Astrocyte (in vitro differentiated cells and primary cell): ENCODE results near the gene BTRC. TPM values are rescaled to one million over a fixed set of nuclear protein-coding genes. Genes with fewer than 3 reads are reported as not detected.
"Not testable (repeated sequence)": the region's sequence is repeated elsewhere in the genome, so short reads cannot be mapped to it uniquely, and the experiment has no call there.

Experiments used
- DNase-seq: peaks from one replicate; pipeline ENCODE4 v3.0.0-alpha.2; 2010; ENCODE audit warnings: low read depth
- FAIRE-seq: peaks from 2 replicates; lab custom pipeline; 2011; peaks lifted over from hg19 to GRCh38; lab: Jason Lieb, UNC
- H2AFZ ChIP-seq: 2 replicates; pipeline ENCODE4 v1.6.0; 2012; ENCODE audit warnings: low read depth, low read length, inconsistent platforms
- H3K27ac ChIP-seq: 2 replicates; pipeline ENCODE4 v1.5.1; 2011; ENCODE audit warnings: low read depth, low read length, inconsistent platforms
- H3K27me3 ChIP-seq: 2 replicates; pipeline ENCODE4 v1.6.0; 2011; ENCODE audit warnings: low read length, inconsistent platforms; ENCODE audit not compliant: insufficient read depth
- H3K36me3 ChIP-seq: 2 replicates; pipeline ENCODE4 v1.5.1; 2011; ENCODE audit warnings: low read length, inconsistent platforms; ENCODE audit not compliant: insufficient read depth
- H3K4me1 ChIP-seq: 2 replicates; pipeline ENCODE4 v1.5.1; 2011; ENCODE audit warnings: low read length, inconsistent platforms; ENCODE audit not compliant: insufficient read depth
- H3K4me2 ChIP-seq: 2 replicates; pipeline ENCODE4 v1.6.0; 2012; ENCODE audit warnings: low read length, inconsistent platforms
- H3K4me3 ChIP-seq: 2 replicates; pipeline ENCODE4 v1.5.1; 2011; ENCODE audit warnings: low read depth, mild to moderate bottlenecking, low read length, inconsistent platforms; ENCODE audit not compliant: insufficient read depth
- H3K79me2 ChIP-seq: 2 replicates; pipeline ENCODE4 v1.6.0; 2012; ENCODE audit warnings: mild to moderate bottlenecking, low read length, inconsistent platforms; ENCODE audit not compliant: insufficient read depth
- H3K9ac ChIP-seq: 2 replicates; pipeline ENCODE4 v1.6.0; 2012; ENCODE audit warnings: mild to moderate bottlenecking, low read length, inconsistent platforms
- H3K9me3 ChIP-seq: 2 replicates; pipeline ENCODE4 v1.5.1; 2012; ENCODE audit warnings: low read depth, mild to moderate bottlenecking, low read length, inconsistent platforms; ENCODE audit not compliant: insufficient read depth
- H4K20me1 ChIP-seq: 2 replicates; pipeline ENCODE4 v1.6.0; 2012; ENCODE audit warnings: low read length, inconsistent platforms; ENCODE audit not compliant: insufficient read depth
- H3K27ac Mint-ChIP-seq: one replicate; pipeline ENCODE4 v1.8.0; 2021; ENCODE audit warnings: mild to moderate bottlenecking, mixed read lengths; ENCODE audit not compliant: unreplicated experiment
- H3K27me3 Mint-ChIP-seq: one replicate; pipeline ENCODE4 v1.8.0; 2021; ENCODE audit warnings: low read depth, mixed read lengths; ENCODE audit not compliant: unreplicated experiment
- H3K36me3 Mint-ChIP-seq: one replicate; pipeline ENCODE4 v1.8.0; 2021; ENCODE audit warnings: low read depth, mixed read lengths; ENCODE audit not compliant: unreplicated experiment
- H3K4me1 Mint-ChIP-seq: one replicate; pipeline ENCODE4 v1.8.0; 2021; ENCODE audit warnings: low read depth, mixed read lengths; ENCODE audit not compliant: unreplicated experiment
- H3K4me3 Mint-ChIP-seq: one replicate; pipeline ENCODE4 v1.8.0; 2021; ENCODE audit warnings: mild to moderate bottlenecking, moderate library complexity, mixed read lengths; ENCODE audit not compliant: unreplicated experiment
- H3K9me3 Mint-ChIP-seq: one replicate; pipeline ENCODE4 v1.8.0; 2021; ENCODE audit warnings: mild to moderate bottlenecking, mixed read lengths; ENCODE audit not compliant: unreplicated experiment
- EZH2 ChIP-seq: IDR thresholded peaks from 2 replicates; pipeline ENCODE4 v1.6.1; 2012; ENCODE audit warnings: mild to moderate bottlenecking, low read length, inconsistent platforms; ENCODE audit not compliant: insufficient read depth
- total RNA-seq: library from RNA; stranded (reverse); gene quantifications from 2 replicates; pipeline ENCODE4 v1.2.1, GENCODE V29; 2021
- TF ChIP-seq, protein P1 (sequence below): IDR thresholded peaks from 2 replicates; pipeline ENCODE4 v1.5.1; 2011; ENCODE audit warnings: low read depth, mild to moderate bottlenecking, inconsistent platforms, low read length, moderate library complexity; ENCODE audit not compliant: insufficient read depth

BTRC gene
- total RNA-seq, 1 donor from 2014 or later = 33.3 TPM

DNA sequence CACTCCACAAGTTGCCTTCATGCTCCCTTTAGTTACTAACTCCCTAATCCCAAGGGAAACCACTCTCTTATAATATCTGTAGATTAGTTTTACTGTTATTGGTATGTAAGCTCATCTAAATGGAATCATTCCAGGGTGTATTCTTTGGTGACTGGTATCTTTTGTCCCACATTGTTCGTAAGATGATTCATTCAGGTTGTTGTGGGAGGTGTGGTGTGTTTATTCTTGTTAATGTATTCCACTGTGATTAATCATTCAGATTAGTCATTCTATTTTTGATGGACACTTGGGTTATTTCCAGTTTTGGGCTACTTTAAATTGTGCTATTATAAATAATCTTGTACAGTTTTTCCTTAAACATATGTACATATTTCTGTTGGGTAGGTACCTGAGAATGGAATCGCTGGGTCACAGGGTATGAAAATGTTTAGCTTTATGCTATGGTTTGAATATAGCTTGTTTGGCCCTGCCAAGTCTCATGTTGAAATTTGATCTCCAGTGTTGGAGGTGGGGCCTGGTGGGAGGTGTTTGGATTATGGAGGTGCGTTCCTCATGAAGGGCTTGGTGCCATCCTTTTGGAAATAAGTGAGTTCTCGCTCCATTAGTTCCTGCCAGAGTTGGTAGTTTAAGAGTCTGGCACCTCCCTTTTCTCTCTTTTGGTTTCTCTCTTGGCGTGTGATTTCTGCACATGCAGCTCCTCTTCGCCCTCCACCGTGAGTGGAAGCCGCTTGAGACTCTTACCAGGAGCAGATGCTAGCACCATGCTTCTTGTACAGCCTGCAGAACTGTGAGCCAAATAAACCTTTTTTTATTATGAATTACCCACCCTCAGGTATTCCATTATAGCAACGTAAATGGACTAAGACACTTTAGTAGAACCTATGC, 13.8 kb downstream of the BTRC start:
- TF ChIP-seq EZH2 = no peak
- TF ChIP-seq, protein P1, sequence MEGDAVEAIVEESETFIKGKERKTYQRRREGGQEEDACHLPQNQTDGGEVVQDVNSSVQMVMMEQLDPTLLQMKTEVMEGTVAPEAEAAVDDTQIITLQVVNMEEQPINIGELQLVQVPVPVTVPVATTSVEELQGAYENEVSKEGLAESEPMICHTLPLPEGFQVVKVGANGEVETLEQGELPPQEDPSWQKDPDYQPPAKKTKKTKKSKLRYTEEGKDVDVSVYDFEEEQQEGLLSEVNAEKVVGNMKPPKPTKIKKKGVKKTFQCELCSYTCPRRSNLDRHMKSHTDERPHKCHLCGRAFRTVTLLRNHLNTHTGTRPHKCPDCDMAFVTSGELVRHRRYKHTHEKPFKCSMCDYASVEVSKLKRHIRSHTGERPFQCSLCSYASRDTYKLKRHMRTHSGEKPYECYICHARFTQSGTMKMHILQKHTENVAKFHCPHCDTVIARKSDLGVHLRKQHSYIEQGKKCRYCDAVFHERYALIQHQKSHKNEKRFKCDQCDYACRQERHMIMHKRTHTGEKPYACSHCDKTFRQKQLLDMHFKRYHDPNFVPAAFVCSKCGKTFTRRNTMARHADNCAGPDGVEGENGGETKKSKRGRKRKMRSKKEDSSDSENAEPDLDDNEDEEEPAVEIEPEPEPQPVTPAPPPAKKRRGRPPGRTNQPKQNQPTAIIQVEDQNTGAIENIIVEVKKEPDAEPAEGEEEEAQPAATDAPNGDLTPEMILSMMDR = no peak
- Histone ChIP-seq H2AFZ (no peak overlapping the region), H3K4me3 (no peak overlapping the region), H3K9ac (no peak overlapping the region), H4K20me1 (peaks cover 63% of the 10 kb centered on the region), H3K79me2 (peaks cover 34% of the 10 kb centered on the region), H3K36me3 (no peaks in the 10 kb centered on the region), H3K4me1 (peaks cover 7% of the 10 kb centered on the region), H3K27ac (peak overlapping the region; percentile 69), H3K4me2 (peak overlapping the region; percentile 67), H3K27me3 (no peaks in the 10 kb centered on the region), H3K9me3 (no peaks in the 10 kb centered on the region)
- H3K27ac Mint-ChIP-seq = peak overlapping the region; percentile 55
- peak; percentile 92 for DNase-seq
- H3K4me3 Mint-ChIP-seq = no peak overlapping the region
- no peak for FAIRE-seq
- peaks cover 15% of the 10 kb centered on the region for H3K4me1 Mint-ChIP-seq
- peaks cover 8% of the 10 kb centered on the region for H3K36me3 Mint-ChIP-seq
- H3K9me3 Mint-ChIP-seq = no peaks in the 10 kb centered on the region
- H3K27me3 Mint-ChIP-seq = no peaks in the 10 kb centered on the region

DNA sequence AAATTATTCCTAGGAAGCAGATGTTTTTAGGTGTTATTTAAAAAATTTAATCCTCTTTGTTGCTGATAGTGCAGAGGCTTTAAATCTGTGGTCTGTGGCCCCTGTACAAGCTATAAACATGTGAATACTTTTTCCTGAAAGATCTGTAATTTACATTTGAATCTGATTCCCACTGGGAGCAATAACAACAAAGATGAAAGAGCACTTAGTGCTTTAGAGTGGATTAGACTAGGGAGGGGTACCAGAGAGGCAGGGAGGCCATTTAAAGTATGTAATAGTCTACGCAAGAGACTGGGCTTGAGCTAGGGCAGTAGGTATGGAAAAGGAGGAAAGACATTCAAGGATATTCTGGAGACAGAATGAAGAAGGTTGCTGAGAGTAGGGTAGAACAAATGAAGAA, 19.1 kb downstream of the BTRC start:
- Mint-ChIP-seq H3K27me3 (no peaks in the 10 kb centered on the region), H3K4me3 (no peak overlapping the region), H3K9me3 (no peaks in the 10 kb centered on the region), H3K27ac (no peak overlapping the region), H3K36me3 (peaks cover 5% of the 10 kb centered on the region), H3K4me1 (peaks cover under 1% of the 10 kb centered on the region)
- FAIRE-seq (no peak), DNase-seq (no peak)
- no peaks in the 10 kb centered on the region for H3K36me3 ChIP-seq
- no peak overlapping the region for H3K27ac ChIP-seq
- no peaks in the 10 kb centered on the region for H3K27me3 ChIP-seq
- peaks cover 1% of the 10 kb centered on the region for H3K4me1 ChIP-seq
- no peak overlapping the region for H3K9ac ChIP-seq
- peaks cover 59% of the 10 kb centered on the region for H4K20me1 ChIP-seq
- no peak overlapping the region for H2AFZ ChIP-seq
- TF ChIP-seq, protein P1 = no peak
- TF ChIP-seq EZH2 = no peak
- no peak overlapping the region for H3K4me3 ChIP-seq
- no peak overlapping the region for H3K4me2 ChIP-seq
- peaks cover 28% of the 10 kb centered on the region for H3K79me2 ChIP-seq
- H3K9me3 ChIP-seq = no peaks in the 10 kb centered on the region

DNA sequence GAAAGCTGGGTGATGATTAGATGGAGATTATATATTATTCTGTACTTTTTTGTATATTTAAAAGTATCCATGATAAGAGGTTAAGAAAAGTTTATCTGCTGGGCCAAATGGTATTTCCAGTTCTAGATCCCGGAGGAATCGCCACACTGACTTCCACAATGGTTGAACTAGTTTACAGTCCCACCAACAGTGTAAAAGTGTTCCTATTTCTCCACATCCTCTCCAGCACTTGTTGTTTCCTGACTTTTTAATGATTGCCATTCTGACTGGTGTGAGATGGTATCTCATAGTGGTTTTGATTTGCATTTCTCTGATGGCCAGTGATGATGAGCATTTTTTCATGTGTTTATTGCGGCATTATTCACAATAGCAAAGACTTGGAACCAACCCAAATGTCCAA, 20.0 kb downstream of the BTRC start:
- not testable (repeated sequence) for H3K27me3 Mint-ChIP-seq, H3K9me3 ChIP-seq, H3K36me3 ChIP-seq, H3K4me3 ChIP-seq, H3K27me3 ChIP-seq, DNase-seq, H3K4me2 ChIP-seq, H3K36me3 Mint-ChIP-seq, H3K27ac Mint-ChIP-seq, H3K4me1 Mint-ChIP-seq, H3K4me1 ChIP-seq, FAIRE-seq, H3K9ac ChIP-seq, H3K9me3 Mint-ChIP-seq, H2AFZ ChIP-seq, H3K4me3 Mint-ChIP-seq, H3K27ac ChIP-seq
- peaks cover 51% of the 10 kb centered on the region for H4K20me1 ChIP-seq
- H3K79me2 ChIP-seq = peaks cover 20% of the 10 kb centered on the region
